Measurements from ENCODE around the gene CCDC144A. TPM values are rescaled to one million over a fixed set of nuclear protein-coding genes. Genes with fewer than 3 reads are reported as not detected.
"Not testable (repeated sequence)": the region's sequence is repeated elsewhere in the genome, so short reads cannot be mapped to it uniquely, and the experiment has no call there.

The CCDC144A gene
- total RNA-seq, 1 experiment from 2014 or later, result 1.9 TPM

- H3K4me2 ChIP-seq (ENCODE audit: insufficient read depth, insufficient read length, low read length); H4K91ac ChIP-seq (ENCODE audit: insufficient read length, low read depth, low read length); H2BK120ac ChIP-seq (ENCODE audit: low read depth, low read length, poor library complexity, severe bottlenecking); H2AFZ ChIP-seq (ENCODE audit: low read length); H3K14ac ChIP-seq (ENCODE audit: insufficient read depth, low read length); H3K27me3 Mint-ChIP-seq (ENCODE audit: low read depth); H4K5ac ChIP-seq (ENCODE audit: insufficient read length, low read depth, low read length); H3K9ac ChIP-seq (ENCODE audit: extremely low read depth, insufficient read length, low read length); H3K56ac ChIP-seq (ENCODE audit: insufficient read length, low read depth, low read length); H2BK15ac ChIP-seq (ENCODE audit: low read depth, low read length); H3K27ac ChIP-seq (ENCODE audit: insufficient read length, low read depth, low read length); H3K9me3 Mint-ChIP-seq; H3K27me3 ChIP-seq (ENCODE audit: insufficient read depth, low read length); H2AK5ac ChIP-seq (ENCODE audit: insufficient read length, low read length); H3K4ac ChIP-seq (ENCODE audit: low read depth, low read length); DNase-seq; H3K23me2 ChIP-seq (ENCODE audit: insufficient read length, low read depth, low read length, poor library complexity, severe bottlenecking); H3T11ph ChIP-seq (ENCODE audit: low read length); H4K20me1 ChIP-seq (ENCODE audit: control insufficient read depth, insufficient read depth, insufficient read length); H2BK5ac ChIP-seq (ENCODE audit: insufficient read length, low read length); H3K79me2 ChIP-seq (ENCODE audit: insufficient read depth, low read length); H3K23ac ChIP-seq (ENCODE audit: insufficient read length, low read depth, low read length); H3K4me3 Mint-ChIP-seq; H3K9me3 ChIP-seq (ENCODE audit: control insufficient read depth, low read depth, low read length); H3K4me1 Mint-ChIP-seq; H3K79me1 ChIP-seq (ENCODE audit: insufficient read depth, low read depth, low read length, poor library complexity, severe bottlenecking); H3K4me1 ChIP-seq (ENCODE audit: insufficient read depth, low read length); H3K36me3 Mint-ChIP-seq (ENCODE audit: insufficient read depth in 1 of 3, low read depth in 3 of 3); H3K27ac Mint-ChIP-seq; H2BK12ac ChIP-seq (ENCODE audit: insufficient read length, low read depth, low read length); H4K8ac ChIP-seq (replicated peaks; ENCODE audit: insufficient read length, low read depth, low read length); H2BK20ac ChIP-seq (ENCODE audit: low read depth, low read length, poor library complexity, severe bottlenecking); H3K18ac ChIP-seq (ENCODE audit: insufficient read length, low read depth, low read length): not testable (repeated sequence)
- no CpG with 5 or more reads among the region's 2 CpGs for WGBS (ENCODE audit: extremely low coverage, insufficient read length, low lambda C conversion rate)
These were observed 78.5 kb downstream of the CCDC144A start for GRCh38 chr17:16768290-16769175.

- not testable (repeated sequence) for H3K79me1 ChIP-seq (ENCODE audit: insufficient read depth, low read depth, low read length, poor library complexity, severe bottlenecking); H3K27me3 ChIP-seq (ENCODE audit: insufficient read depth, low read length); H4K20me1 ChIP-seq (ENCODE audit: control insufficient read depth, insufficient read depth, insufficient read length); H2BK20ac ChIP-seq (ENCODE audit: low read depth, low read length, poor library complexity, severe bottlenecking); H3K23me2 ChIP-seq (ENCODE audit: insufficient read length, low read depth, low read length, poor library complexity, severe bottlenecking); H3K4me1 ChIP-seq (ENCODE audit: insufficient read depth, low read length); H3K4me3 Mint-ChIP-seq; H3K14ac ChIP-seq (ENCODE audit: insufficient read depth, low read length); H3K4ac ChIP-seq (ENCODE audit: low read depth, low read length); H3K27ac ChIP-seq (ENCODE audit: insufficient read length, low read depth, low read length); H3K18ac ChIP-seq (ENCODE audit: insufficient read length, low read depth, low read length); DNase-seq; H3K23ac ChIP-seq (ENCODE audit: insufficient read length, low read depth, low read length); H2BK120ac ChIP-seq (ENCODE audit: low read depth, low read length, poor library complexity, severe bottlenecking); H3K56ac ChIP-seq (ENCODE audit: insufficient read length, low read depth, low read length); H3K9me3 Mint-ChIP-seq; H2BK15ac ChIP-seq (ENCODE audit: low read depth, low read length); H2BK12ac ChIP-seq (ENCODE audit: insufficient read length, low read depth, low read length); H4K8ac ChIP-seq (replicated peaks; ENCODE audit: insufficient read length, low read depth, low read length); H4K5ac ChIP-seq (ENCODE audit: insufficient read length, low read depth, low read length); H3K4me2 ChIP-seq (ENCODE audit: insufficient read depth, insufficient read length, low read length); H2AK5ac ChIP-seq (ENCODE audit: insufficient read length, low read length); H3K4me1 Mint-ChIP-seq; H3K36me3 Mint-ChIP-seq (ENCODE audit: insufficient read depth in 1 of 3, low read depth in 3 of 3); H3K27me3 Mint-ChIP-seq (ENCODE audit: low read depth); H2AFZ ChIP-seq (ENCODE audit: low read length); H3K9ac ChIP-seq (ENCODE audit: extremely low read depth, insufficient read length, low read length); H3T11ph ChIP-seq (ENCODE audit: low read length); H2BK5ac ChIP-seq (ENCODE audit: insufficient read length, low read length); H3K79me2 ChIP-seq (ENCODE audit: insufficient read depth, low read length); H4K91ac ChIP-seq (ENCODE audit: insufficient read length, low read depth, low read length); H3K27ac Mint-ChIP-seq; H3K9me3 ChIP-seq (ENCODE audit: control insufficient read depth, low read depth, low read length)
- WGBS (ENCODE audit: extremely low coverage, insufficient read length, low lambda C conversion rate), result no CpG with 5 or more reads among the region's 4 CpGs
These were observed 82.5 kb downstream of the CCDC144A start for GRCh38 chr17:16772394-16773145.

Measured in H9 (cell line).